WTC11 (cell line): Measurements from ENCODE around the gene RAN. TPM values are rescaled to one million over a fixed set of nuclear protein-coding genes. Genes with fewer than 3 reads are reported as not detected.

Experiments used
- ATF1 ChIP-seq: sonication (generic); formaldehyde crosslinking; IDR thresholded peaks from 2 replicates; pipeline ENCODE4 v1.8.1; 2023; ENCODE audit warnings: mild to moderate bottlenecking, moderate library complexity, missing genetic modification reagents
- EMX1 ChIP-seq: fragments of 250-450 bp; sonication (Bioruptor Pico); IDR thresholded peaks from 2 replicates; pipeline ENCODE4 v1.8.0; 2021; ENCODE audit warnings: mild to moderate bottlenecking
- FOXJ3 ChIP-seq: sonication (generic); formaldehyde crosslinking; IDR thresholded peaks from 2 replicates; pipeline ENCODE4 v1.9.0; 2021; ENCODE audit warnings: missing genetic modification reagents, mild to moderate bottlenecking, borderline replicate concordance
- GABPB1 ChIP-seq: sonication (generic); formaldehyde crosslinking; IDR thresholded peaks from 2 replicates; pipeline ENCODE4 v1.8.1; 2023; ENCODE audit warnings: mild to moderate bottlenecking, missing genetic modification reagents
- IRF2 ChIP-seq: sonication (generic); formaldehyde crosslinking; IDR thresholded peaks from 2 replicates; pipeline ENCODE4 v1.8.0; 2022; ENCODE audit warnings: low read depth, missing genetic modification reagents, borderline replicate concordance
- JUN ChIP-seq: sonication (generic); formaldehyde crosslinking; IDR thresholded peaks from 2 replicates; pipeline ENCODE4 v1.8.0; 2023; ENCODE audit warnings: mild to moderate bottlenecking, missing genetic modification reagents
- KAT7 ChIP-seq: sonication (generic); formaldehyde crosslinking; IDR thresholded peaks from 2 replicates; pipeline ENCODE4 v1.8.1; 2023; ENCODE audit warnings: missing genetic modification reagents, mild to moderate bottlenecking, borderline replicate concordance
- MYBL2 ChIP-seq: sonication (generic); formaldehyde crosslinking; IDR thresholded peaks from 2 replicates; pipeline ENCODE4 v1.8.1; 2023; ENCODE audit warnings: mild to moderate bottlenecking, moderate library complexity, missing genetic modification reagents
- NR2C2 ChIP-seq: sonication (generic); formaldehyde crosslinking; IDR thresholded peaks from 2 replicates; pipeline ENCODE4 v1.8.0; 2022; ENCODE audit warnings: mild to moderate bottlenecking, missing genetic modification reagents
- RELA ChIP-seq: sonication (generic); formaldehyde crosslinking; IDR thresholded peaks from 2 replicates; pipeline ENCODE4 v1.8.1; 2022; ENCODE audit warnings: missing genetic modification reagents, mild to moderate bottlenecking, borderline replicate concordance
- SOX15 ChIP-seq: fragments of 250-450 bp; sonication (Bioruptor Pico); IDR thresholded peaks from 2 replicates; pipeline ENCODE4 v1.9.0; 2021; ENCODE audit warnings: mild to moderate bottlenecking
- TCF7 ChIP-seq: sonication (generic); formaldehyde crosslinking; IDR thresholded peaks from 2 replicates; pipeline ENCODE4 v1.8.0; 2022; ENCODE audit warnings: mild to moderate bottlenecking, low read depth, missing genetic modification reagents, moderate library complexity
- ZBTB21 ChIP-seq: sonication (generic); formaldehyde crosslinking; IDR thresholded peaks from 2 replicates; pipeline ENCODE4 v1.8.1; 2023; ENCODE audit warnings: mild to moderate bottlenecking, missing genetic modification reagents, borderline replicate concordance
- ZNF121 ChIP-seq: sonication (generic); formaldehyde crosslinking; IDR thresholded peaks from 2 replicates; pipeline ENCODE4 v1.8.0; 2023; ENCODE audit warnings: missing genetic modification reagents
- ZNF423 ChIP-seq: fragments of 250-450 bp; sonication (Bioruptor Pico); IDR thresholded peaks from 2 replicates; pipeline ENCODE4 v2.1.2; 2022; ENCODE audit warnings: mild to moderate bottlenecking, moderate library complexity
- ZNF671 ChIP-seq: fragments of 250-450 bp; sonication (Bioruptor Pico); IDR thresholded peaks from 2 replicates; pipeline ENCODE4 v1.8.0; 2021; ENCODE audit warnings: mild to moderate bottlenecking
- total RNA-seq: library from RNA; stranded (reverse); gene quantifications from 3 replicates; pipeline ENCODE4 v1.2.3, GENCODE V29; 2021
- TF ChIP-seq, protein P1 (sequence below): sonication (generic); formaldehyde crosslinking; IDR thresholded peaks from 2 replicates; pipeline ENCODE4 v1.8.1; 2022; ENCODE audit warnings: missing genetic modification reagents, borderline replicate concordance
- TF ChIP-seq, protein P2 (sequence below): sonication (generic); formaldehyde crosslinking; IDR thresholded peaks from 2 replicates; pipeline ENCODE4 v1.8.0; 2022; ENCODE audit warnings: mild to moderate bottlenecking, missing genetic modification reagents
- TF ChIP-seq, protein P3 (sequence below): fragments of 250-450 bp; sonication (Bioruptor Pico); IDR thresholded peaks from 2 replicates; pipeline ENCODE4 v1.9.0; 2021; ENCODE audit warnings: mild to moderate bottlenecking
- TF ChIP-seq, protein P4 (sequence below): fragments of 200-600 bp; IDR thresholded peaks from 2 replicates; pipeline ENCODE4 v1.8.0; 2022; ENCODE audit warnings: antibody characterized with exemption
- TF ChIP-seq, protein P5 (sequence below): sonication (generic); formaldehyde crosslinking; IDR thresholded peaks from 2 replicates; pipeline ENCODE4 v1.8.0; 2022; ENCODE audit warnings: mild to moderate bottlenecking, missing genetic modification reagents
- TF ChIP-seq, protein P6 (sequence below): sonication (generic); formaldehyde crosslinking; IDR thresholded peaks from 2 replicates; pipeline ENCODE4 v1.8.1; 2022; ENCODE audit warnings: mild to moderate bottlenecking, moderate library complexity, missing genetic modification reagents
- TF ChIP-seq, protein P7 (sequence below): fragments of 250-450 bp; sonication (Bioruptor Pico); IDR thresholded peaks from 2 replicates; pipeline ENCODE4 v1.9.0; 2021; ENCODE audit warnings: mild to moderate bottlenecking, borderline replicate concordance
- TF ChIP-seq, protein P8 (sequence below): sonication (generic); formaldehyde crosslinking; IDR thresholded peaks from 2 replicates; pipeline ENCODE4 v1.8.1; 2023; ENCODE audit warnings: mild to moderate bottlenecking, moderate library complexity, missing genetic modification reagents
- TF ChIP-seq, protein P9 (sequence below): sonication (generic); formaldehyde crosslinking; IDR thresholded peaks from 2 replicates; pipeline ENCODE4 v1.8.0; 2023; ENCODE audit warnings: missing genetic modification reagents

The RAN gene
- total RNA-seq, 1 experiment from 2014 or later, result 1,745 TPM

DNA sequence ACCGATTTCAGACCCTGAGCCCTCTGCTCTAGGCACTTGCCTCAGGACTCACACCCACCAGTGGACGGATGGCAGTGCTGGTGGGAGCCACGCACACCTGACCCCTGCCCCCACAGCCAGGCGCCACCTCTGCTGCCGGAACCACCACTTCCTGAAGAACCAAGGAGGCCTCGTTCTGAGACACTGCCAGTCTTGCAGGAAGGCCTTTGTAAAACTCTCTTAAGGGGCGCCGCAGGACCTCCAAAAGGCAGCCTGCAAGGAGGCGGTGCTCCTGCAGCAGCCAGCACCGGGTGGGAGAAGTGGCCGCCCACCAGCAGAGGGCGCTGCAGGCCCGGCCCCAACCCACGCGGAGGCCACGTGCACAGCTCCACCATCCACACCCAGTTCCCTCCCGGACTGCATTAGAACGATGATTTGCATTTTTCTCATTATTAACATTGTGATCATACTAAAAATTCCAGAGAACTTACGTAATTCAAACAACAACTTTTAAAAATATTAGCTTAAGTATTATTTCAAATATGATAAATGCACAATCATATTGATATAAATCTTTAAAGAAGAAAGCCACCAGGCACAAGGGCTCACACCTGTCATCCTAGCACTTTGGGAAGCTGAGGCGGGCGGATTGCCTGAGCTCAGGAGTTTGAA is 45.6 kb upstream of the RAN start (continued):
- TF ChIP-seq, protein P1, sequence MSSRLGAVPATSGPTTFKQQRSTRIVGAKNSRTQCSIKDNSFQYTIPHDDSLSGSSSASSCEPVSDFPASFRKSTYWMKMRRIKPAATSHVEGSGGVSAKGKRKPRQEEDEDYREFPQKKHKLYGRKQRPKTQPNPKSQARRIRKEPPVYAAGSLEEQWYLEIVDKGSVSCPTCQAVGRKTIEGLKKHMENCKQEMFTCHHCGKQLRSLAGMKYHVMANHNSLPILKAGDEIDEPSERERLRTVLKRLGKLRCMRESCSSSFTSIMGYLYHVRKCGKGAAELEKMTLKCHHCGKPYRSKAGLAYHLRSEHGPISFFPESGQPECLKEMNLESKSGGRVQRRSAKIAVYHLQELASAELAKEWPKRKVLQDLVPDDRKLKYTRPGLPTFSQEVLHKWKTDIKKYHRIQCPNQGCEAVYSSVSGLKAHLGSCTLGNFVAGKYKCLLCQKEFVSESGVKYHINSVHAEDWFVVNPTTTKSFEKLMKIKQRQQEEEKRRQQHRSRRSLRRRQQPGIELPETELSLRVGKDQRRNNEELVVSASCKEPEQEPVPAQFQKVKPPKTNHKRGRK (CRISPR knock-in tag), result no peak
- no peak for TF ChIP-seq SOX15 (CRISPR knock-in tag)
- TF ChIP-seq ZBTB21 (CRISPR knock-in tag), result no peak
- TF ChIP-seq TCF7 (CRISPR knock-in tag), result no peak
- no peak for TF ChIP-seq ZNF671 (CRISPR knock-in tag)
- TF ChIP-seq EMX1 (CRISPR knock-in tag), result no peak
- TF ChIP-seq, protein P2, sequence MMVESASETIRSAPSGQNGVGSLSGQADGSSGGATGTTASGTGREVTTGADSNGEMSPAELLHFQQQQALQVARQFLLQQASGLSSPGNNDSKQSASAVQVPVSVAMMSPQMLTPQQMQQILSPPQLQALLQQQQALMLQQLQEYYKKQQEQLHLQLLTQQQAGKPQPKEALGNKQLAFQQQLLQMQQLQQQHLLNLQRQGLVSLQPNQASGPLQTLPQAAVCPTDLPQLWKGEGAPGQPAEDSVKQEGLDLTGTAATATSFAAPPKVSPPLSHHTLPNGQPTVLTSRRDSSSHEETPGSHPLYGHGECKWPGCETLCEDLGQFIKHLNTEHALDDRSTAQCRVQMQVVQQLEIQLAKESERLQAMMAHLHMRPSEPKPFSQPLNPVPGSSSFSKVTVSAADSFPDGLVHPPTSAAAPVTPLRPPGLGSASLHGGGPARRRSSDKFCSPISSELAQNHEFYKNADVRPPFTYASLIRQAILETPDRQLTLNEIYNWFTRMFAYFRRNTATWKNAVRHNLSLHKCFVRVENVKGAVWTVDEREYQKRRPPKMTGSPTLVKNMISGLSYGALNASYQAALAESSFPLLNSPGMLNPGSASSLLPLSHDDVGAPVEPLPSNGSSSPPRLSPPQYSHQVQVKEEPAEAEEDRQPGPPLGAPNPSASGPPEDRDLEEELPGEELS (CRISPR knock-in tag), result peak; percentile 95
- no peak for TF ChIP-seq ZNF121 (CRISPR knock-in tag)
- TF ChIP-seq JUN (CRISPR knock-in tag), result peak; percentile 74; the same call in 1 of the 2 replicates
- TF ChIP-seq, protein P3, sequence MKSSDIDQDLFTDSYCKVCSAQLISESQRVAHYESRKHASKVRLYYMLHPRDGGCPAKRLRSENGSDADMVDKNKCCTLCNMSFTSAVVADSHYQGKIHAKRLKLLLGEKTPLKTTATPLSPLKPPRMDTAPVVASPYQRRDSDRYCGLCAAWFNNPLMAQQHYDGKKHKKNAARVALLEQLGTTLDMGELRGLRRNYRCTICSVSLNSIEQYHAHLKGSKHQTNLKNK, result no peak
- no peak for TF ChIP-seq ZNF423 (CRISPR knock-in tag)
- TF ChIP-seq MYBL2 (CRISPR knock-in tag), result peak; percentile 76
- TF ChIP-seq, protein P4, sequence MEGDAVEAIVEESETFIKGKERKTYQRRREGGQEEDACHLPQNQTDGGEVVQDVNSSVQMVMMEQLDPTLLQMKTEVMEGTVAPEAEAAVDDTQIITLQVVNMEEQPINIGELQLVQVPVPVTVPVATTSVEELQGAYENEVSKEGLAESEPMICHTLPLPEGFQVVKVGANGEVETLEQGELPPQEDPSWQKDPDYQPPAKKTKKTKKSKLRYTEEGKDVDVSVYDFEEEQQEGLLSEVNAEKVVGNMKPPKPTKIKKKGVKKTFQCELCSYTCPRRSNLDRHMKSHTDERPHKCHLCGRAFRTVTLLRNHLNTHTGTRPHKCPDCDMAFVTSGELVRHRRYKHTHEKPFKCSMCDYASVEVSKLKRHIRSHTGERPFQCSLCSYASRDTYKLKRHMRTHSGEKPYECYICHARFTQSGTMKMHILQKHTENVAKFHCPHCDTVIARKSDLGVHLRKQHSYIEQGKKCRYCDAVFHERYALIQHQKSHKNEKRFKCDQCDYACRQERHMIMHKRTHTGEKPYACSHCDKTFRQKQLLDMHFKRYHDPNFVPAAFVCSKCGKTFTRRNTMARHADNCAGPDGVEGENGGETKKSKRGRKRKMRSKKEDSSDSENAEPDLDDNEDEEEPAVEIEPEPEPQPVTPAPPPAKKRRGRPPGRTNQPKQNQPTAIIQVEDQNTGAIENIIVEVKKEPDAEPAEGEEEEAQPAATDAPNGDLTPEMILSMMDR, result peak; percentile 98
- TF ChIP-seq FOXJ3 (CRISPR knock-in tag), result no peak
- no peak for TF ChIP-seq NR2C2
- TF ChIP-seq, protein P5, sequence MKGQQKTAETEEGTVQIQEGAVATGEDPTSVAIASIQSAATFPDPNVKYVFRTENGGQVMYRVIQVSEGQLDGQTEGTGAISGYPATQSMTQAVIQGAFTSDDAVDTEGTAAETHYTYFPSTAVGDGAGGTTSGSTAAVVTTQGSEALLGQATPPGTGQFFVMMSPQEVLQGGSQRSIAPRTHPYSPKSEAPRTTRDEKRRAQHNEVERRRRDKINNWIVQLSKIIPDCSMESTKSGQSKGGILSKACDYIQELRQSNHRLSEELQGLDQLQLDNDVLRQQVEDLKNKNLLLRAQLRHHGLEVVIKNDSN (CRISPR knock-in tag), result peak; percentile 88
- TF ChIP-seq GABPB1 (CRISPR knock-in tag), result no peak
- no peak for TF ChIP-seq IRF2 (CRISPR knock-in tag)
- TF ChIP-seq KAT7 (CRISPR knock-in tag), result 0 out of 2 replicates have a peak, but pooled peaks have one; percentile 49
- TF ChIP-seq, protein P6, sequence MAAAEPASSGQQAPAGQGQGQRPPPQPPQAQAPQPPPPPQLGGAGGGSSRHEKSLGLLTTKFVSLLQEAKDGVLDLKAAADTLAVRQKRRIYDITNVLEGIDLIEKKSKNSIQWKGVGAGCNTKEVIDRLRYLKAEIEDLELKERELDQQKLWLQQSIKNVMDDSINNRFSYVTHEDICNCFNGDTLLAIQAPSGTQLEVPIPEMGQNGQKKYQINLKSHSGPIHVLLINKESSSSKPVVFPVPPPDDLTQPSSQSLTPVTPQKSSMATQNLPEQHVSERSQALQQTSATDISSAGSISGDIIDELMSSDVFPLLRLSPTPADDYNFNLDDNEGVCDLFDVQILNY (CRISPR knock-in tag), result peak; percentile 60
- TF ChIP-seq RELA (CRISPR knock-in tag), result 0 out of 2 replicates have a peak, but pooled peaks have one; percentile 41
- TF ChIP-seq, protein P7, sequence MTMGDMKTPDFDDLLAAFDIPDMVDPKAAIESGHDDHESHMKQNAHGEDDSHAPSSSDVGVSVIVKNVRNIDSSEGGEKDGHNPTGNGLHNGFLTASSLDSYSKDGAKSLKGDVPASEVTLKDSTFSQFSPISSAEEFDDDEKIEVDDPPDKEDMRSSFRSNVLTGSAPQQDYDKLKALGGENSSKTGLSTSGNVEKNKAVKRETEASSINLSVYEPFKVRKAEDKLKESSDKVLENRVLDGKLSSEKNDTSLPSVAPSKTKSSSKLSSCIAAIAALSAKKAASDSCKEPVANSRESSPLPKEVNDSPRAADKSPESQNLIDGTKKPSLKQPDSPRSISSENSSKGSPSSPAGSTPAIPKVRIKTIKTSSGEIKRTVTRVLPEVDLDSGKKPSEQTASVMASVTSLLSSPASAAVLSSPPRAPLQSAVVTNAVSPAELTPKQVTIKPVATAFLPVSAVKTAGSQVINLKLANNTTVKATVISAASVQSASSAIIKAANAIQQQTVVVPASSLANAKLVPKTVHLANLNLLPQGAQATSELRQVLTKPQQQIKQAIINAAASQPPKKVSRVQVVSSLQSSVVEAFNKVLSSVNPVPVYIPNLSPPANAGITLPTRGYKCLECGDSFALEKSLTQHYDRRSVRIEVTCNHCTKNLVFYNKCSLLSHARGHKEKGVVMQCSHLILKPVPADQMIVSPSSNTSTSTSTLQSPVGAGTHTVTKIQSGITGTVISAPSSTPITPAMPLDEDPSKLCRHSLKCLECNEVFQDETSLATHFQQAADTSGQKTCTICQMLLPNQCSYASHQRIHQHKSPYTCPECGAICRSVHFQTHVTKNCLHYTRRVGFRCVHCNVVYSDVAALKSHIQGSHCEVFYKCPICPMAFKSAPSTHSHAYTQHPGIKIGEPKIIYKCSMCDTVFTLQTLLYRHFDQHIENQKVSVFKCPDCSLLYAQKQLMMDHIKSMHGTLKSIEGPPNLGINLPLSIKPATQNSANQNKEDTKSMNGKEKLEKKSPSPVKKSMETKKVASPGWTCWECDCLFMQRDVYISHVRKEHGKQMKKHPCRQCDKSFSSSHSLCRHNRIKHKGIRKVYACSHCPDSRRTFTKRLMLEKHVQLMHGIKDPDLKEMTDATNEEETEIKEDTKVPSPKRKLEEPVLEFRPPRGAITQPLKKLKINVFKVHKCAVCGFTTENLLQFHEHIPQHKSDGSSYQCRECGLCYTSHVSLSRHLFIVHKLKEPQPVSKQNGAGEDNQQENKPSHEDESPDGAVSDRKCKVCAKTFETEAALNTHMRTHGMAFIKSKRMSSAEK (CRISPR knock-in tag), result no peak
- TF ChIP-seq, protein P8, sequence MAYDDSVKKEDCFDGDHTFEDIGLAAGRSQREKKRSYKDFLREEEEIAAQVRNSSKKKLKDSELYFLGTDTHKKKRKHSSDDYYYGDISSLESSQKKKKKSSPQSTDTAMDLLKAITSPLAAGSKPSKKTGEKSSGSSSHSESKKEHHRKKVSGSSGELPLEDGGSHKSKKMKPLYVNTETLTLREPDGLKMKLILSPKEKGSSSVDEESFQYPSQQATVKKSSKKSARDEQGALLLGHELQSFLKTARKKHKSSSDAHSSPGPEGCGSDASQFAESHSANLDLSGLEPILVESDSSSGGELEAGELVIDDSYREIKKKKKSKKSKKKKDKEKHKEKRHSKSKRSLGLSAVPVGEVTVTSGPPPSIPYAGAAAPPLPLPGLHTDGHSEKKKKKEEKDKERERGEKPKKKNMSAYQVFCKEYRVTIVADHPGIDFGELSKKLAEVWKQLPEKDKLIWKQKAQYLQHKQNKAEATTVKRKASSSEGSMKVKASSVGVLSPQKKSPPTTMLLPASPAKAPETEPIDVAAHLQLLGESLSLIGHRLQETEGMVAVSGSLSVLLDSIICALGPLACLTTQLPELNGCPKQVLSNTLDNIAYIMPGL, result peak; percentile 65
- TF ChIP-seq, protein P9, sequence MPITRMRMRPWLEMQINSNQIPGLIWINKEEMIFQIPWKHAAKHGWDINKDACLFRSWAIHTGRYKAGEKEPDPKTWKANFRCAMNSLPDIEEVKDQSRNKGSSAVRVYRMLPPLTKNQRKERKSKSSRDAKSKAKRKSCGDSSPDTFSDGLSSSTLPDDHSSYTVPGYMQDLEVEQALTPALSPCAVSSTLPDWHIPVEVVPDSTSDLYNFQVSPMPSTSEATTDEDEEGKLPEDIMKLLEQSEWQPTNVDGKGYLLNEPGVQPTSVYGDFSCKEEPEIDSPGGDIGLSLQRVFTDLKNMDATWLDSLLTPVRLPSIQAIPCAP (CRISPR knock-in tag), result peak; percentile 85; the same call in 1 of the 2 replicates
- TF ChIP-seq ATF1 (CRISPR knock-in tag), result no peak
